HEK293 (cell line): ENCODE measurements around the gene CCL18.

Source experiments
- CTCF ChIP-seq: fragments of 450-650 bp; formaldehyde crosslinking; IDR thresholded peaks from 2 replicates; pipeline ENCODE4 v1.5.1; 2016; ENCODE audit warnings: missing biosample characterization, missing genetic modification characterization
- REST ChIP-seq: fragments of 450-650 bp; formaldehyde crosslinking; IDR thresholded peaks from 2 replicates; pipeline ENCODE4 v1.5.1; 2016; ENCODE audit warnings: missing biosample characterization, missing genetic modification characterization
- ZBTB49 ChIP-seq: fragments of 450-650 bp; formaldehyde crosslinking; IDR thresholded peaks from 2 replicates; pipeline ENCODE4 v1.5.1; 2016; ENCODE audit warnings: missing biosample characterization, missing genetic modification characterization, low read depth
- ZNF24 ChIP-seq: fragments of 450-650 bp; formaldehyde crosslinking; IDR thresholded peaks from 2 replicates; pipeline ENCODE4 v1.5.1; 2016; ENCODE audit warnings: missing biosample characterization, missing genetic modification characterization

GRCh38 chr17:36055171-36055570 is 8.9 kb upstream of the CCL18 start:
- no peak for TF ChIP-seq REST (tag by site-specific recombination)
- no peak for TF ChIP-seq ZBTB49 (tag by site-specific recombination)
- TF ChIP-seq ZNF24 (tag by site-specific recombination) = no peak
- no peak for TF ChIP-seq CTCF (tag by site-specific recombination)
